K562 (cell line): ENCODE data around the gene CRIP3. TPM values are rescaled to one million over a fixed set of nuclear protein-coding genes. Genes with fewer than 3 reads are reported as not detected.

ENCODE experiments used
- ATAC-seq: fragments of 200-7000 bp; cut with Tn5 transposase; 3 replicates; pipeline ENCODE4 v1.9.1; 2020; ENCODE audit warnings: moderate library complexity
- BruUV-seq: library from RNA; stranded (reverse); fragments of 400-500 nt; replicated peaks from 2 replicates; lab custom pipeline; 2021; lab: Mats Ljungman, UMichigan
- CTCF ChIA-PET: fragments of 300-600 bp; formaldehyde crosslinking; extraction: SDS; loops from one replicate; lab custom pipeline; 2021; ENCODE audit warnings: low intra/inter-chr PET ratio; lab: Yijun Ruan, JAX
- POLR2A ChIA-PET: fragments of 300-600, 350-650 bp; sonication (Branson Sonifier 250); formaldehyde crosslinking; extraction: SDS; loops from one replicate; lab custom pipeline; 2021; ENCODE audit warnings: antibody characterized with exemption, inconsistent platforms; lab: Yijun Ruan, JAX
- DNase-seq, 4 experiments: peaks; one replicate each; pipeline versions ENCODE4 v3.0.0 to v3.0.0-alpha.2; 2011 to 2018; ENCODE audit warnings: low spot score in 3 of 4, mixed read lengths in 3 of 4; ENCODE audit errors: extremely low read depth in 1 of 4
- FAIRE-seq: peaks from 2 replicates; lab custom pipeline; 2011; peaks lifted over from hg19 to GRCh38; lab: Jason Lieb, UNC
- H2AFZ ChIP-seq: 2 replicates; pipeline ENCODE4 v1.6.0; 2011; ENCODE audit warnings: low read depth, low read length, control low read depth, inconsistent platforms
- H3K27ac ChIP-seq: fragments of 200-600 bp; 3 replicates; pipeline ENCODE4 v1.8.0; 2011; ENCODE audit warnings: low read depth, mild to moderate bottlenecking, control low read depth, inconsistent platforms, low read length, moderate library complexity, mixed read lengths; ENCODE audit errors: extremely low read depth
- H3K27me3 ChIP-seq, 2 experiments: fragments of 300-600 bp in 1 of 2; 2 replicates in 1 of 2; 3 replicates in 1 of 2; pipeline versions ENCODE4 v1.6.0 to v1.8.0; 2011; ENCODE audit warnings: inconsistent platforms in 2 of 2, low read length in 2 of 2, mild to moderate bottlenecking in 1 of 2, mixed read lengths in 1 of 2, moderate library complexity in 1 of 2; ENCODE audit not compliant: control insufficient read depth in 2 of 2, insufficient read depth in 2 of 2
- H3K36me3 ChIP-seq: fragments of 300-600 bp; 3 replicates; pipeline ENCODE4 v1.8.0; 2011; ENCODE audit warnings: mild to moderate bottlenecking, low read length, inconsistent platforms; ENCODE audit not compliant: control insufficient read depth, insufficient read depth
- H3K4me1 ChIP-seq, 2 experiments: fragments of 200-600 bp in 1 of 2; replicated peaks in 1 of 2; 2 replicates in 1 of 2; 3 replicates in 1 of 2; pipeline versions ENCODE4 v1.5.1 to v1.8.0; 2011; ENCODE audit warnings: inconsistent platforms in 2 of 2, low read length in 2 of 2, mild to moderate bottlenecking in 1 of 2, mixed read lengths in 1 of 2, moderate library complexity in 1 of 2; ENCODE audit not compliant: control insufficient read depth in 2 of 2, insufficient read depth in 2 of 2
- H3K4me2 ChIP-seq: 2 replicates; pipeline ENCODE4 v1.6.1; 2011; ENCODE audit warnings: low read length, control low read depth, inconsistent platforms, mixed read lengths; ENCODE audit not compliant: insufficient read depth
- H3K4me3 ChIP-seq: fragments of 200-600 bp; sonication (generic), shearing (Covaris generic); 2 replicates; pipeline ENCODE4 v1.5.1; 2016; ENCODE audit warnings: control low read depth, inconsistent platforms
- H3K79me2 ChIP-seq: fragments of 200-600 bp; 3 replicates; pipeline ENCODE4 v1.8.0; 2011; ENCODE audit warnings: low read length, inconsistent platforms; ENCODE audit not compliant: control insufficient read depth, insufficient read depth
- H3K9ac ChIP-seq, 2 experiments: 2 replicates each; pipeline versions ENCODE4 v1.6.0 to v1.6.1; 2011; ENCODE audit warnings: low read depth in 2 of 2, low read length in 2 of 2, control low read depth in 1 of 2, inconsistent platforms in 1 of 2, mild to moderate bottlenecking in 1 of 2, mixed read lengths in 1 of 2; ENCODE audit not compliant: insufficient read depth in 1 of 2
- H3K9me1 ChIP-seq: one replicate; pipeline ENCODE4 v1.6.0; 2011; ENCODE audit warnings: inconsistent platforms, mild to moderate bottlenecking, low read length, moderate library complexity; ENCODE audit not compliant: control insufficient read depth, insufficient read depth
- H3K9me3 ChIP-seq: replicated peaks from 2 replicates; pipeline ENCODE4 v1.5.1; 2011; ENCODE audit warnings: low read depth, low read length, inconsistent platforms; ENCODE audit not compliant: control insufficient read depth, insufficient read depth
- H4K20me1 ChIP-seq: replicated peaks from 2 replicates; pipeline ENCODE4 v1.6.1; 2011; ENCODE audit warnings: low read length, inconsistent platforms, mixed read lengths; ENCODE audit not compliant: control insufficient read depth, insufficient read depth
- CBX3 ChIP-seq, 2 experiments: IDR thresholded peaks; 1 replicate in 1 of 2; 2 replicates in 1 of 2; pipeline ENCODE4 v1.6.1; 2012; ENCODE audit warnings: inconsistent platforms in 2 of 2, low read length in 2 of 2, borderline replicate concordance in 1 of 2, control low read depth in 1 of 2
- EGR1 ChIP-seq: fragments of 450-650 bp; conservative IDR thresholded peaks from 2 replicates; pipeline ENCODE4 v1.6.1; 2017; ENCODE audit warnings: mild to moderate bottlenecking
- HES1 ChIP-seq: fragments of 450-650 bp; IDR thresholded peaks from 2 replicates; pipeline ENCODE4 v1.6.1; 2016; ENCODE audit warnings: low read depth, mild to moderate bottlenecking, moderate library complexity
- IFI16 ChIP-seq: fragments of 250-450 bp; sonication (Bioruptor Pico); IDR thresholded peaks from 2 replicates; pipeline ENCODE4 v2.1.2; 2022; ENCODE audit warnings: mild to moderate bottlenecking, inconsistent platforms
- MIER1 ChIP-seq: fragments of 450-650 bp; IDR thresholded peaks from 2 replicates; pipeline ENCODE4 v1.6.1; 2016; ENCODE audit warnings: antibody characterized with exemption, mild to moderate bottlenecking, low read depth
- NCOA6 ChIP-seq: fragments of 450-650 bp; IDR thresholded peaks from 2 replicates; pipeline ENCODE4 v1.6.1; 2017; ENCODE audit warnings: mild to moderate bottlenecking
- NEUROD1 ChIP-seq: fragments of 150-350 bp; IDR thresholded peaks from 2 replicates; pipeline ENCODE4 v1.6.1; 2014; ENCODE audit warnings: borderline replicate concordance, low read length, low read depth; ENCODE audit not compliant: partially characterized antibody
- RAD21 ChIP-seq, 2 experiments: fragments of 250-450 bp in 1 of 2; fragments of 450-650 bp in 1 of 2; sonication (Bioruptor Pico) in 1 of 2; formaldehyde crosslinking in 1 of 2; IDR thresholded peaks in 1 of 2; conservative IDR thresholded peaks in 1 of 2; 2 replicates each; pipeline versions ENCODE4 v1.4.0 to v1.8.0; 2020 to 2022; ENCODE audit warnings: mild to moderate bottlenecking in 2 of 2, moderate library complexity in 1 of 2
- SRSF7 ChIP-seq: fragments of 200-400 bp; formaldehyde crosslinking; optimal IDR thresholded peaks from 2 replicates; pipeline ENCODE3; 2017; ENCODE audit warnings: mild to moderate bottlenecking, low read depth, low read length
- STAT6 ChIP-seq: sonication (generic); formaldehyde crosslinking; IDR thresholded peaks from 2 replicates; pipeline ENCODE4 v1.8.1; 2023; ENCODE audit warnings: mild to moderate bottlenecking, missing genetic modification reagents
- TAF1 ChIP-seq: IDR thresholded peaks from 2 replicates; pipeline ENCODE4 v1.6.1; 2011; ENCODE audit warnings: mild to moderate bottlenecking, low read length, moderate library complexity; ENCODE audit not compliant: insufficient read depth, control insufficient read depth, severe bottlenecking; ENCODE audit errors: extremely low read depth
- ZNF224 ChIP-seq: sonication (generic); formaldehyde crosslinking; IDR thresholded peaks from 2 replicates; pipeline ENCODE4 v1.8.0; 2022; ENCODE audit warnings: mild to moderate bottlenecking, missing genetic modification reagents
- ZNF232 ChIP-seq: sonication (generic); formaldehyde crosslinking; IDR thresholded peaks from 2 replicates; pipeline ENCODE4 v1.8.0; 2022; ENCODE audit warnings: mild to moderate bottlenecking, missing genetic modification reagents
- WGBS: fragments of 100-300 bp; shearing (Covaris generic); methylation state at CpG from one replicate; pipeline ENCODE4 v1.1.6; 2016; ENCODE audit warnings: low coverage, mixed read lengths; ENCODE audit not compliant: insufficient coverage; ENCODE audit errors: missing lambda C conversion rate; 5-methylcytosine and 5-hydroxymethylcytosine counted together
- in situ Hi-C: fragments of 300-500 bp; cut with MboI; formaldehyde crosslinking; loops from 4 replicates; pipeline ENCODE4 v1.15.0; 2018; ENCODE audit warnings: inconsistent platforms, mixed read lengths
- intact Hi-C: fragments of 100-400 bp; cut with micrococcal nuclease; formaldehyde crosslinking; loops from 2 replicates; pipeline ENCODE4 v1.14.2; 2022
- polyA plus RNA-seq, 8 experiments: library from polyadenylated mRNA; depleted of rRNA in 4 of 8; stranded (reverse) in 5 of 8; unstranded in 3 of 8; fragments of >200 nt; fragmentation: Nextera tagmentation in 2 of 8; fragmentation: Illumina TruSeq in 1 of 8; extraction: Ambion mirVana in 2 of 8; extraction: Trizol in 1 of 8; gene quantifications; 2 replicates each; pipeline versions ENCODE4 v1.2.1 to v1.2.3, GENCODE V29; 2011 to 2014; ENCODE audit warnings: inconsistent platforms in 1 of 8, missing spikeins in 1 of 8
- total RNA-seq, 7 experiments: library from RNA; depleted of rRNA in 6 of 7; stranded (reverse); fragments of >200 nt in 6 of 7; fragmentation: Illumina TruSeq in 2 of 7; extraction: Trizol in 2 of 7; gene quantifications; 2 replicates each; pipeline versions ENCODE4 v1.2.1 to v1.2.3, GENCODE V29; 2011 to 2021; ENCODE audit warnings: low replicate concordance in 1 of 7

The CRIP3 gene
- total and polyA plus RNA-seq, 9 of the 15 experiments (the other 6 are each of a cell fraction or from before 2014, with no cell fraction given): 0.36 to 2.1 (median 0.87) TPM

GRCh38 chr6:43260791-43261190, 47.8 kb downstream of the CRIP3 start (continued):
- no peak for TF ChIP-seq STAT6 (CRISPR knock-in tag)
- TF ChIP-seq NCOA6: no peak
- TF ChIP-seq ZNF232 (CRISPR knock-in tag): no peak
- no peak for TF ChIP-seq MIER1
- TF ChIP-seq CBX3 (IDR thresholded peaks at IDR 0.05; ENCODE audit: borderline replicate concordance in 1 of 2, low read length in 2 of 2): no peak
- no peak for TF ChIP-seq ZNF224 (CRISPR knock-in tag)

- ChIA-PET CTCF (no interaction called here), POLR2A (interaction anchor here (0.6 to 1.0 kb wide), 2 partner anchors 161 to 251 kb away, joined by 3 read pairs; partner anchors contain the start of gene LRRC73)
- DNase-seq: no peak
- ATAC-seq: no peak
- Histone ChIP-seq H3K79me2 (no peaks in the 10 kb centered on the region), H3K4me3 (no peak overlapping the region), H3K9me1 (no peaks in the 10 kb centered on the region), H3K4me2 (no peak overlapping the region), H3K27me3 (peaks cover 35 to 54% of the 10 kb centered on the region in 2 experiments), H3K36me3 (no peaks in the 10 kb centered on the region), H4K20me1 (peaks cover 7% of the 10 kb centered on the region; the same call in 1 of the 2 replicates), H2AFZ (no peak overlapping the region), H3K9ac (0 out of 4 replicates have a peak overlapping the region, but pooled peaks of 1 of the 2 experiments have one; percentile 2), H3K27ac (no peak overlapping the region), H3K4me1 (peaks cover 0 to 22% of the 10 kb centered on the region in 2 experiments; a peak in 2 of 5 replicates), H3K9me3 (no peaks in the 10 kb centered on the region)
- in situ Hi-C loops (no loop called here), intact Hi-C loops (no loop called here)
- FAIRE-seq: no peak
- no peak for TF ChIP-seq TAF1
- TF ChIP-seq NEUROD1: no peak
- TF ChIP-seq EGR1: 0 out of 2 replicates have a peak, but pooled peaks have one; percentile 7
- no peak for TF ChIP-seq RAD21 (CRISPR knock-in tag; conservative IDR thresholded peaks at IDR 0.05 in 1 of 2, IDR thresholded peaks at IDR 0.05 in 1 of 2)
- no peak for TF ChIP-seq IFI16 (CRISPR knock-in tag)
- no peak for TF ChIP-seq HES1
- TF ChIP-seq SRSF7: no peak
- TF ChIP-seq, all 486 proteins: peak for 1
- BruUV-seq: no TSS peak
- 23% methylated on average over 30 of the region's 30 CpGs for WGBS
These were observed 49.6 kb downstream of the CRIP3 start for GRCh38 chr6:43258807-43259686.
